GM10248 (cell line): ENCODE measurements around the gene FBP1.

Source experiments
- CTCF ChIA-PET: fragments of 300-600 bp; sonication (Branson Sonifier 250); formaldehyde crosslinking; extraction: SDS; loops from one replicate; lab custom pipeline; 2021; ENCODE audit warnings: antibody characterized with exemption; lab: Yijun Ruan, JAX
- POLR2A ChIA-PET: fragments of 350-650 bp; sonication (Branson Sonifier 250); formaldehyde crosslinking; extraction: SDS; loops from one replicate; lab custom pipeline; 2020; ENCODE audit warnings: antibody characterized with exemption; lab: Yijun Ruan, JAX
- DNase-seq: peaks from one replicate; pipeline ENCODE4 v3.0.0; 2012; ENCODE audit errors: extremely low spot score
- CTCF ChIP-seq: IDR thresholded peaks from 2 replicates; pipeline ENCODE4 v1.5.1; 2012; ENCODE audit warnings: mild to moderate bottlenecking, low read depth; ENCODE audit errors: extremely low read depth, missing control alignments, control extremely low read depth

The FBP1 gene

GRCh38 chr9:94606646-94607422 lies 32.5 kb downstream of the FBP1 start:
- TF ChIP-seq CTCF, result no peak
- ChIA-PET CTCF (no interaction called here), POLR2A (no interaction called here)
- no peak for DNase-seq

- DNase-seq, result peak; percentile 86
- ChIA-PET POLR2A (no interaction called here), CTCF (interaction anchor here (1.0 to 2.5 kb wide), 6 partner anchors 18 to 52 kb away, joined by 3 to 8 read pairs (median 3); partner anchors contain the start of gene PCAT7)
- peak; percentile 77 for TF ChIP-seq CTCF
Observed at GRCh38 chr9:94603259-94604160, 35.8 kb downstream of the FBP1 start.

DNA sequence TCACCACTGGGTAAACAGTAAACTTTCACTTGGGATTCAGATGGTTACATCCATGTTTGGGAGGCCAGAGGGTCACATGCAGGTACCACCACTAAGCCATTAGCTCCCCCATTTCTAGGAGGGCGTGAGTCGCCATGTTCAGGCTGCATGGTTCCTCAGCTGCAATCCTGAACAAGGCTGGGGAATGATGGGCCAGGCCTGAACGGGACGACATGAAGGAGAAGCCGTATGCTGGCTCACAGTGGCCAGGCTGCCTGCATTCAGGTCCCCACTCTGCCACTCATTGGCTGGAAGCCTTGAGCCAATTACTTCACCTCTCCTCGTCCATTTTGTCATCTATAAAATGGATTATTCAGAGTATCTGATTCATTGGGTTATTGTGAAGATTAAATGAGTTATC lies 36.7 kb downstream of the FBP1 start:
- ChIA-PET CTCF (interaction anchor here (1.1 to 2.5 kb wide), 2 partner anchors 49 to 386 kb away, joined by 3 to 8 read pairs; partner anchors contain the start of gene PCAT7), POLR2A (no interaction called here)

GRCh38 chr9:94600715-94601114 lies 38.6 kb downstream of the FBP1 start:
- no peak for TF ChIP-seq CTCF
- POLR2A ChIA-PET, result no interaction called here
- CTCF ChIA-PET, result interaction anchor here (0.8 to 1.2 kb wide), 3 partner anchors 21 to 579 kb away, joined by 3 to 4 read pairs (median 3); partner anchors contain the start of gene PCAT7
- no peak for DNase-seq

More for the DNA sequence above, 36.7 kb downstream of the FBP1 start:
- no peak for TF ChIP-seq CTCF
- DNase-seq, result no peak

DNA sequence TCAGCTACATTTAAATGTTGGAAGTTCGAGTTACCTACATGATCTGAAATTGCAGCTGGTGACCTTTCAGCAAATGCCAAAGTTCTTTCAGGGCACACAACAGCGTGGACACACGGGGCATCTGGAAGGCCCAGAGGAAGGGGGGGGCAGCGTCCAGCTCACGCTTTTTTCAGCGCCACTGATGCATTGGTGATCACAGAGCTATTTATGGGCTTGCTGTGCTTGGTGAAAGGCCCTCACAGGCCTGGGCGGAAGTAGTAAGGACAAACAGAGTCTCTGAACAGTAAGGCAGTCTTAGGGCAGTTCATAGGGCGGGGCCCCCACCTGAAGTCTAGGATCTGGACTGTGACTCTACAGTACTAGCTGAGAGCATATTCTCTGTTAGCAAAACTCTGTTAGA lies 39.1 kb downstream of the FBP1 start:
- no peak for TF ChIP-seq CTCF
- CTCF ChIA-PET, result interaction anchor here (0.8 to 1.2 kb wide), 4 partner anchors 9 to 580 kb away, joined by 3 to 4 read pairs (median 3); partner anchors contain the start of gene PCAT7
- POLR2A ChIA-PET, result no interaction called here

GRCh38 chr9:94599102-94599501 lies 40.2 kb downstream of the FBP1 start:
- CTCF ChIA-PET, result no interaction called here
- no peak for TF ChIP-seq CTCF
- no peak for DNase-seq
- POLR2A ChIA-PET, result no interaction called here

More for the DNA sequence above, 39.1 kb downstream of the FBP1 start:
- no peak for DNase-seq
